Measurements from ENCODE around the gene MCF2L2. TPM values are rescaled to one million over a fixed set of nuclear protein-coding genes. Genes with fewer than 3 reads are reported as not detected.
A peak's percentile ranks its signal among the peaks of the same experiment; 100 is the strongest.

Gene MCF2L2
- total RNA-seq, 2 experiments from 2014 or later, result 1.9 to 2.2 TPM

DNA sequence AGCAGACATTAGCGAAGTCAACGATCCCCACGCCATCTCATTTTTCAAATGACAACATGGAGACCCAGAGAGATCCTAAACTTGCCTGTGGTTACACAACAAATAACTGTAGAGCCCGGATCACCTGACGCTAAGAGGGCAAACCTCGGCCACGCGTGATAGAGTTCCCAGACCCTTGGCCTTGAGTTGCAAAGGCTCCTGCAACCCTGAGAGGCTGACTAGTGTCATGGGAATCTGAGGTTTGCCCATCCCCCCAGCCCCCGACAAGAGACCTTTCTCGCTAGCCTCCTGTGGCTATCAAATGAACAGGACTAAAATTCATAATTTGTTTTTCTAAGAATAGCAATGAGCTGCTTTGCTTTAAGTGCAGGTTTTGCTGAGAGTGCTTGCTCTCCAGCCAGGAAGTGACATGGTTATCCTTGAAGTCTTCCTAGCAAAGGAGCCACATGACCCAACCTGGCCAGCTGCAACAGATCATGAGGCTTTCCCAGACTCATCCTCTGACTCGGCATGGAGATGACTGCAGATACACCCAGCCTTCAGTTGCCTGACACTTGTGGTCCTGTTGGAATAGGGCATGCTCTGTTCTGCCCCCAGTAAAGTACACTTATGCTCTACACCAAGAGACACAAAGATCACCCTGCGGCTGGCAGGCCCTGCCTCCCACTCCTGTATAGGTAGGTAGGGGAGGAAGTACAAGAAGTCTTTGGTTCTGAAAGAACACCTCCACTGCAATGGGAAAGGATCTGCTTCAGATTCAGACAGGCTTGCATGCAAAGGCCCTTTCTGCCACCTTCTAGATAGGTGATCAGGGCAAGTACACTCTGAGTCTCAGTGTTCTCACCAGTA, 36.0 kb downstream of the MCF2L2 start:
- Mint-ChIP-seq H3K4me3 (no peak overlapping the region), H3K27ac (no peak overlapping the region), H3K36me3 (no peaks in the 10 kb centered on the region), H3K4me1 (peaks cover 5% of the 10 kb centered on the region), H3K27me3 (no peaks in the 10 kb centered on the region), H3K9me3 (no peaks in the 10 kb centered on the region)
- DNase-seq, result no peak

- Mint-ChIP-seq H3K9me3 (no peaks in the 10 kb centered on the region), H3K36me3 (no peaks in the 10 kb centered on the region), H3K4me3 (no peak overlapping the region), H3K27me3 (no peaks in the 10 kb centered on the region), H3K27ac (no peak overlapping the region), H3K4me1 (peaks cover 5% of the 10 kb centered on the region)
- no peak for DNase-seq
These were observed 37.0 kb downstream of the MCF2L2 start for GRCh38 chr3:183391460-183391859.

- H3K36me3 Mint-ChIP-seq, result no peaks in the 10 kb centered on the region
These were observed 37.6 kb downstream of the MCF2L2 start for GRCh38 chr3:183390844-183391243.

GRCh38 chr3:183388213-183388895, 40.1 kb downstream of the MCF2L2 start:
- DNase-seq, result no peak
- H3K36me3 Mint-ChIP-seq, result no peaks in the 10 kb centered on the region
- H3K27me3 Mint-ChIP-seq, result peaks cover 3% of the 10 kb centered on the region
- peaks cover 7% of the 10 kb centered on the region for H3K4me1 Mint-ChIP-seq
- H3K27ac Mint-ChIP-seq, result no peak overlapping the region
- H3K4me3 Mint-ChIP-seq, result no peak overlapping the region
- no peaks in the 10 kb centered on the region for H3K9me3 Mint-ChIP-seq

More at GRCh38 chr3:183390844-183391243, 37.6 kb downstream of the MCF2L2 start:
- DNase-seq, result no peak
- no peaks in the 10 kb centered on the region for H3K9me3 Mint-ChIP-seq
- H3K4me1 Mint-ChIP-seq, result peaks cover 6% of the 10 kb centered on the region
- peaks cover 1% of the 10 kb centered on the region for H3K27me3 Mint-ChIP-seq
- no peak overlapping the region for H3K27ac Mint-ChIP-seq
- H3K4me3 Mint-ChIP-seq, result no peak overlapping the region

GRCh38 chr3:183387797-183388196, 40.6 kb downstream of the MCF2L2 start:
- no peak for DNase-seq
- peaks cover 3% of the 10 kb centered on the region for H3K27me3 Mint-ChIP-seq
- no peak overlapping the region for H3K27ac Mint-ChIP-seq
- no peak overlapping the region for H3K4me3 Mint-ChIP-seq
- no peaks in the 10 kb centered on the region for H3K9me3 Mint-ChIP-seq
- peaks cover 7% of the 10 kb centered on the region for H3K4me1 Mint-ChIP-seq
- no peaks in the 10 kb centered on the region for H3K36me3 Mint-ChIP-seq

DNA sequence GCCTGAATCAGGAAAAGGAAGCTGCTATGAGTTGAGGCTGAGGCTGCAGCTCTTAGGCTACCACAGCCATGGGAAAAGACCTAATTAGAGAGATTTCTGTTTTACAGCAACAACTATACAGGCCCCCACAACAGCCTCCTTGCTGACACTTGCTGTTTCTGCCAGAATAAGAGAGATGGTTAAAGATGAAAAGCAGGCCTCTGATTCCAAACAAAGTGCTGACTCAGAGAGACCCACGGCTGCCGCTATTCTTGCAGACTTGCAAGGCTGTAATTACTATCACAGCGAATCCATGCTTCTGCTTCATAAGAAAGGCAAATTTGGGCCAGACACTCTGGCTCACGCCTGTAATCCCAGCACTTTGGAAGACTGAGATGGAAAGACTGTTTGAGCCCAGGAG, 41.8 kb downstream of the MCF2L2 start:
- Mint-ChIP-seq H3K4me1 (peaks cover 8% of the 10 kb centered on the region), H3K9me3 (no peaks in the 10 kb centered on the region), H3K36me3 (no peaks in the 10 kb centered on the region), H3K4me3 (no peak overlapping the region), H3K27ac (no peak overlapping the region), H3K27me3 (peaks cover 3% of the 10 kb centered on the region)
- DNase-seq, result no peak

GRCh38 chr3:183385698-183386613, 42.5 kb downstream of the MCF2L2 start:
- no peak overlapping the region for H3K4me3 Mint-ChIP-seq
- peak; percentile 34 for DNase-seq
- H3K27ac Mint-ChIP-seq, result no peak overlapping the region
- no peaks in the 10 kb centered on the region for H3K36me3 Mint-ChIP-seq
- peaks cover 10% of the 10 kb centered on the region for H3K4me1 Mint-ChIP-seq
- no peaks in the 10 kb centered on the region for H3K9me3 Mint-ChIP-seq
- H3K27me3 Mint-ChIP-seq, result peaks cover 3% of the 10 kb centered on the region

DNA sequence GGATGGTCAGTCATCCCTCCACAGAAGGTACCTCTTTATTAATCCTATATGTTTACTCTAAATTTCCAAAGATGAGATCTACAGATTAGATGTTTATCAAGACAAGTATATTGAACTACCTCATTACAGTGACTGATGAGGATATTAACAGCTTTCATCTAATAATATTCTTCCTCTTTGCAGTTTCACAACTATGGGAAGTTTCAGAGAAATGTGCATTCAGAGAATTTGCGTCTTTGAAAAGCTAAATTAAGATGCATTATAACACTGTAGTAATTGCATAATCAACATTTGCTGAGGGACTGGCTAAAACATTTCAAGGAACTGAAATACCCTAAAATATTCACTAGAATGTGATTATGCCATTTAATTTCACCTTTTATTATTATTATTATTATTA, 46.7 kb downstream of the MCF2L2 start:
- peaks cover 17% of the 10 kb centered on the region for H3K4me1 Mint-ChIP-seq
- peaks cover 3% of the 10 kb centered on the region for H3K27me3 Mint-ChIP-seq
- peaks cover 1% of the 10 kb centered on the region for H3K36me3 Mint-ChIP-seq
- DNase-seq, result no peak
- no peak overlapping the region for H3K4me3 Mint-ChIP-seq
- H3K27ac Mint-ChIP-seq, result no peak overlapping the region
- no peaks in the 10 kb centered on the region for H3K9me3 Mint-ChIP-seq

- Mint-ChIP-seq H3K27me3 (peaks cover 3% of the 10 kb centered on the region), H3K4me1 (peaks cover 17% of the 10 kb centered on the region), H3K9me3 (no peaks in the 10 kb centered on the region), H3K27ac (no peak overlapping the region), H3K4me3 (no peak overlapping the region), H3K36me3 (peaks cover 1% of the 10 kb centered on the region)
- DNase-seq, result no peak
These were observed 47.2 kb downstream of the MCF2L2 start for GRCh38 chr3:183381179-183381578.

- no peaks in the 10 kb centered on the region for H3K27me3 Mint-ChIP-seq
These were observed 49.5 kb downstream of the MCF2L2 start for GRCh38 chr3:183378951-183379350.

GRCh38 chr3:183378545-183378944, 49.9 kb downstream of the MCF2L2 start:
- DNase-seq, result no peak
- H3K27me3 Mint-ChIP-seq, result no peaks in the 10 kb centered on the region
- no peaks in the 10 kb centered on the region for H3K9me3 Mint-ChIP-seq
- peaks cover 15% of the 10 kb centered on the region for H3K4me1 Mint-ChIP-seq
- no peak overlapping the region for H3K27ac Mint-ChIP-seq
- H3K4me3 Mint-ChIP-seq, result no peak overlapping the region
- peaks cover 1% of the 10 kb centered on the region for H3K36me3 Mint-ChIP-seq

More at GRCh38 chr3:183378951-183379350, 49.5 kb downstream of the MCF2L2 start:
- Mint-ChIP-seq H3K4me3 (no peak overlapping the region), H3K4me1 (peaks cover 15% of the 10 kb centered on the region), H3K36me3 (peaks cover 1% of the 10 kb centered on the region), H3K9me3 (no peaks in the 10 kb centered on the region), H3K27ac (no peak overlapping the region)
- no peak for DNase-seq

GRCh38 chr3:183378008-183378407, 50.4 kb downstream of the MCF2L2 start:
- Mint-ChIP-seq H3K4me1 (peaks cover 15% of the 10 kb centered on the region), H3K27me3 (no peaks in the 10 kb centered on the region), H3K27ac (peak overlapping the region; percentile 11), H3K4me3 (no peak overlapping the region), H3K36me3 (peaks cover 1% of the 10 kb centered on the region), H3K9me3 (no peaks in the 10 kb centered on the region)
- DNase-seq, result no peak

DNA sequence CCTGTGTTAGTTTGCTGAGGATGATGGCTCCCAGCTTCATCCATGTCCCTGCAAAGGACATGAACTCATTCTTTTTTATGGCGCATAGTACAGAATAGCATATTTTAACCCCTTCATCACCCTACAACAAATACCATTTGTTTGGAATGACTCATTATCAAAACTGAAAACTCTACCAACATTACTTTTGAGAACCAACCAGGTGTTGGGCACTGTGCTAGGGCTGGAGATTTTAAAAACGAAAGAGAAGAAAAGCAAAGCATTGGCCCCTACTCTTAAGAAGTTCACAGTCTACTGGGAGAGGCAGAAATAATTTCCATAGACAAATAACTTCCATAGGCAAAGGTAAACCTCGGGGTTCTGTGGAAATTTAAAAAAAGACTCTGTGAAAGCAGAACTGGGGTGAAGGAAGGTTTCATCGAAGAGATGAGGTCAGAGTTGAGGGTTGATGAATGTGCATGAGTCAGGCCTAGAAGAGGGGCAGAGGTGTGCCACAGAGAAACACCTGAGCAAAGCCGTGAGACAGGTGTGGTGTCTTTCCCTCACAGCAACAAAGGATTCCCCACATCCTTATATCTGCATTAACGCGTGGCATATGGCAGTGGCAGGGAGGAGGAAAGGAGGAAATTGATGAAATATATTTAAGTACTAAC, 51.0 kb downstream of the MCF2L2 start:
- Mint-ChIP-seq H3K36me3 (peaks cover 1% of the 10 kb centered on the region), H3K4me3 (no peak overlapping the region)
- no peak for DNase-seq

GRCh38 chr3:183375787-183376186, 52.6 kb downstream of the MCF2L2 start:
- Mint-ChIP-seq H3K27ac (no peak overlapping the region), H3K4me1 (peaks cover 16% of the 10 kb centered on the region), H3K9me3 (no peaks in the 10 kb centered on the region)

More for the DNA sequence above, 51.0 kb downstream of the MCF2L2 start:
- Mint-ChIP-seq H3K27me3 (no peaks in the 10 kb centered on the region), H3K9me3 (no peaks in the 10 kb centered on the region), H3K27ac (peak overlapping the region; percentile 11), H3K4me1 (peaks cover 15% of the 10 kb centered on the region)

More at GRCh38 chr3:183375787-183376186, 52.6 kb downstream of the MCF2L2 start:
- H3K36me3 Mint-ChIP-seq, result peaks cover 1% of the 10 kb centered on the region
- H3K4me3 Mint-ChIP-seq, result no peak overlapping the region
- H3K27me3 Mint-ChIP-seq, result no peaks in the 10 kb centered on the region
- DNase-seq, result no peak

All from activated naive CD8-positive, alpha-beta T cell treated with anti-CD3 and anti-CD28 coated beads for 36 hours (primary cell).